Measurements from ENCODE around the gene LCN6. TPM values are rescaled to one million over a fixed set of nuclear protein-coding genes. Genes with fewer than 3 reads are reported as not detected.

Gene LCN6
- total RNA-seq, 2 experiments from 2014 or later = not detected

- peaks cover 3% of the 10 kb centered on the region for H3K9me3 Mint-ChIP-seq (ENCODE audit: insufficient read depth)
- no peak overlapping the region for H3K4me3 Mint-ChIP-seq
- no peak for ATAC-seq
- H3K27ac Mint-ChIP-seq = no peak overlapping the region
- POLR2A ChIA-PET = no interaction called here
- CTCF ChIA-PET = interaction anchor here (0.7 to 0.9 kb wide), 2 partner anchors 13 to 172 kb away, joined by 3 to 4 read pairs; no protein-coding TSS in a partner anchor
- no peak for DNase-seq
- peaks cover 6% of the 10 kb centered on the region for H3K4me1 Mint-ChIP-seq (ENCODE audit: low read depth)
- H3K36me3 Mint-ChIP-seq (ENCODE audit: low read depth) = peaks cover 11% of the 10 kb centered on the region
- peaks cover 11% of the 10 kb centered on the region for H3K27me3 Mint-ChIP-seq (ENCODE audit: low read depth)
Measured at GRCh38 chr9:136747161-136748060, 914 bp downstream of the LCN6 start.

GRCh38 chr9:136746621-136747020 lies 1.7 kb downstream of the LCN6 start:
- Mint-ChIP-seq H3K4me3 (no peak overlapping the region), H3K27ac (no peak overlapping the region), H3K36me3 (ENCODE audit: low read depth) (peaks cover 5% of the 10 kb centered on the region), H3K9me3 (ENCODE audit: insufficient read depth) (no peaks in the 10 kb centered on the region), H3K4me1 (ENCODE audit: low read depth) (peaks cover 10% of the 10 kb centered on the region), H3K27me3 (ENCODE audit: low read depth) (peaks cover 4% of the 10 kb centered on the region)
- no peak for ATAC-seq
- POLR2A ChIA-PET = interaction anchor here (0.6 kb wide), 1 partner anchor 62 kb away, joined by 3 read pairs; no protein-coding TSS in a partner anchor
- no peak for DNase-seq
- CTCF ChIA-PET = no interaction called here

GRCh38 chr9:136746155-136746490 lies 2.2 kb downstream of the LCN6 start:
- ChIA-PET POLR2A (interaction anchor here (0.6 kb wide), 1 partner anchor 62 kb away, joined by 3 read pairs; no protein-coding TSS in a partner anchor), CTCF (no interaction called here)
- H3K27me3 Mint-ChIP-seq (ENCODE audit: low read depth) = peaks cover 2% of the 10 kb centered on the region
- no peak overlapping the region for H3K27ac Mint-ChIP-seq
- H3K4me1 Mint-ChIP-seq (ENCODE audit: low read depth) = peaks cover 13% of the 10 kb centered on the region
- DNase-seq (no peak), ATAC-seq (no peak)
- no peak overlapping the region for H3K4me3 Mint-ChIP-seq
- H3K36me3 Mint-ChIP-seq (ENCODE audit: low read depth) = no peaks in the 10 kb centered on the region
- no peaks in the 10 kb centered on the region for H3K9me3 Mint-ChIP-seq (ENCODE audit: insufficient read depth)

GRCh38 chr9:136745389-136746154 lies 2.8 kb downstream of the LCN6 start:
- Mint-ChIP-seq H3K4me3 (no peak overlapping the region), H3K9me3 (ENCODE audit: insufficient read depth) (no peaks in the 10 kb centered on the region), H3K4me1 (ENCODE audit: low read depth) (peaks cover 12% of the 10 kb centered on the region), H3K36me3 (ENCODE audit: low read depth) (no peaks in the 10 kb centered on the region), H3K27ac (no peak overlapping the region), H3K27me3 (ENCODE audit: low read depth) (peaks cover 2% of the 10 kb centered on the region)
- POLR2A ChIA-PET = interaction anchor here (0.6 kb wide), 1 partner anchor 63 kb away, joined by 3 read pairs; no protein-coding TSS in a partner anchor
- DNase-seq (no peak), ATAC-seq (no peak)
- CTCF ChIA-PET = no interaction called here

GRCh38 chr9:136744773-136745172 lies 3.6 kb downstream of the LCN6 start:
- ChIA-PET POLR2A (no interaction called here), CTCF (no interaction called here)
- no peak overlapping the region for H3K27ac Mint-ChIP-seq
- H3K36me3 Mint-ChIP-seq (ENCODE audit: low read depth) = no peaks in the 10 kb centered on the region
- DNase-seq = no peak
- H3K4me3 Mint-ChIP-seq = no peak overlapping the region
- H3K4me1 Mint-ChIP-seq (ENCODE audit: low read depth) = peaks cover 7% of the 10 kb centered on the region
- no peaks in the 10 kb centered on the region for H3K9me3 Mint-ChIP-seq (ENCODE audit: insufficient read depth)
- ATAC-seq = no peak
- peaks cover 2% of the 10 kb centered on the region for H3K27me3 Mint-ChIP-seq (ENCODE audit: low read depth)

GRCh38 chr9:136743639-136744211 lies 4.6 kb downstream of the LCN6 start:
- Mint-ChIP-seq H3K4me3 (no peak overlapping the region), H3K4me1 (ENCODE audit: low read depth) (peaks cover 7% of the 10 kb centered on the region), H3K27ac (no peak overlapping the region), H3K36me3 (ENCODE audit: low read depth) (no peaks in the 10 kb centered on the region), H3K27me3 (ENCODE audit: low read depth) (no peaks in the 10 kb centered on the region), H3K9me3 (ENCODE audit: insufficient read depth) (no peaks in the 10 kb centered on the region)
- CTCF ChIA-PET = interaction anchor here (1.1 to 1.3 kb wide), 2 partner anchors 17 to 303 kb away, joined by 3 read pairs; no protein-coding TSS in a partner anchor
- DNase-seq = no peak
- POLR2A ChIA-PET = no interaction called here
- ATAC-seq = no peak

GRCh38 chr9:136742591-136743391 lies 5.5 kb downstream of the LCN6 start, which contains the start of gene LCN10:
LCN10 (minus strand) TSS chr9:136742940; CDS start chr9:136742903, 37 bp downstream.
- ChIA-PET POLR2A (interaction anchor here (2.3 kb wide), 1 partner anchor 14 kb away, joined by 13 read pairs; no protein-coding TSS in a partner anchor), CTCF (interaction anchor here (1.1 to 1.3 kb wide), 2 partner anchors 16 to 304 kb away, joined by 3 read pairs; no protein-coding TSS in a partner anchor)
- H3K36me3 Mint-ChIP-seq (ENCODE audit: low read depth) = no peaks in the 10 kb centered on the region
- ATAC-seq (no peak), DNase-seq (no peak)
- peak within 1 kb of the TSS; percentile 50 for H3K4me3 Mint-ChIP-seq
- H3K27me3 Mint-ChIP-seq (ENCODE audit: low read depth) = no peaks in the 10 kb centered on the region
- H3K9me3 Mint-ChIP-seq (ENCODE audit: insufficient read depth) = no peaks in the 10 kb centered on the region
- H3K4me1 Mint-ChIP-seq (ENCODE audit: low read depth) = peaks cover 7% of the 10 kb centered on the region
- H3K27ac Mint-ChIP-seq = peak within 1 kb of the TSS; percentile 57

GRCh38 chr9:136741883-136742571 lies 6.3 kb downstream of the LCN6 start:
- no peaks in the 10 kb centered on the region for H3K36me3 Mint-ChIP-seq (ENCODE audit: low read depth)
- peak overlapping the region; percentile 57 for H3K27ac Mint-ChIP-seq
- ATAC-seq (peak; percentile 66), DNase-seq (peak; percentile 63)
- POLR2A ChIA-PET = interaction anchor here (0.6 to 2.3 kb wide), 2 partner anchors 13 to 15 kb away, joined by 3 to 13 read pairs; no protein-coding TSS in a partner anchor
- CTCF ChIA-PET = interaction anchor here (1.0 kb wide), 1 partner anchor 13 kb away, joined by 5 read pairs; no protein-coding TSS in a partner anchor
- peak overlapping the region; percentile 50 for H3K4me3 Mint-ChIP-seq
- H3K9me3 Mint-ChIP-seq (ENCODE audit: insufficient read depth) = no peaks in the 10 kb centered on the region
- peaks cover 7% of the 10 kb centered on the region for H3K4me1 Mint-ChIP-seq (ENCODE audit: low read depth)
- no peaks in the 10 kb centered on the region for H3K27me3 Mint-ChIP-seq (ENCODE audit: low read depth)

- no peaks in the 10 kb centered on the region for H3K9me3 Mint-ChIP-seq (ENCODE audit: insufficient read depth)
- CTCF ChIA-PET = interaction anchor here (1.0 kb wide), 1 partner anchor 12 kb away, joined by 5 read pairs; no protein-coding TSS in a partner anchor
- DNase-seq (no peak), ATAC-seq (peak; percentile 31)
- POLR2A ChIA-PET = interaction anchor here (1.1 to 2.3 kb wide), 2 partner anchors 12 to 23 kb away, joined by 3 to 13 read pairs; no protein-coding TSS in a partner anchor
- H3K4me1 Mint-ChIP-seq (ENCODE audit: low read depth) = peaks cover 7% of the 10 kb centered on the region
- peak overlapping the region; percentile 50 for H3K4me3 Mint-ChIP-seq
- no peaks in the 10 kb centered on the region for H3K27me3 Mint-ChIP-seq (ENCODE audit: low read depth)
- H3K27ac Mint-ChIP-seq = no peak overlapping the region
- no peaks in the 10 kb centered on the region for H3K36me3 Mint-ChIP-seq (ENCODE audit: low read depth)
Measured at GRCh38 chr9:136740971-136741882, 7.1 kb downstream of the LCN6 start.

- ATAC-seq (no peak), DNase-seq (no peak)
- peak overlapping the region; percentile 46 for H3K27ac Mint-ChIP-seq
- H3K4me1 Mint-ChIP-seq (ENCODE audit: low read depth) = peaks cover 7% of the 10 kb centered on the region
- no peaks in the 10 kb centered on the region for H3K36me3 Mint-ChIP-seq (ENCODE audit: low read depth)
- ChIA-PET POLR2A (interaction anchor here (1.1 to 2.3 kb wide), 2 partner anchors 12 to 22 kb away, joined by 3 to 13 read pairs; no protein-coding TSS in a partner anchor), CTCF (interaction anchor here (1.4 kb wide), 1 partner anchor 17 kb away, joined by 4 read pairs; the partner anchor contains the start of gene LCN8)
- H3K9me3 Mint-ChIP-seq (ENCODE audit: insufficient read depth) = no peaks in the 10 kb centered on the region
- H3K4me3 Mint-ChIP-seq = peak overlapping the region; percentile 25
- no peaks in the 10 kb centered on the region for H3K27me3 Mint-ChIP-seq (ENCODE audit: low read depth)
Measured at GRCh38 chr9:136740491-136740890, 7.8 kb downstream of the LCN6 start.

All from activated CD8-positive, alpha-beta T cell treated with anti-CD3 and anti-CD28 coated beads, Interleukin-2, amount 10 ng/mL, durations not matched to agents 7 days and 5 days (primary cell).